Right atrium auricular region (tissue), 2 donors: ENCODE results near the gene KRTAP4-5. TPM values are rescaled to one million over a fixed set of nuclear protein-coding genes. Genes with fewer than 3 reads are reported as not detected.
"Not testable (repeated sequence)": the region's sequence is repeated elsewhere in the genome, so short reads cannot be mapped to it uniquely, and the experiment has no call there.

Experiments
- DNase-seq: peaks from one replicate; pipeline ENCODE4 v3.0.0-alpha.2; 2019; ENCODE audit warnings: low spot score
- H3K27ac ChIP-seq, 2 donors: fragments of 200-600 bp; sonication (generic); 1 replicate in 1 of 2; 2 replicates in 1 of 2; pipeline ENCODE4 v1.5.1; 2016 to 2019
- H3K27me3 ChIP-seq, 2 donors: fragments of 200-600 bp; sonication (generic); one replicate each; pipeline versions ENCODE4 v1.5.1 to v1.6.0; 2017 to 2019
- H3K36me3 ChIP-seq: fragments of 200-600 bp; sonication (generic); one replicate; pipeline ENCODE4 v1.5.1; 2016
- H3K4me1 ChIP-seq, 2 donors: fragments of 200-600 bp; sonication (generic); one replicate each; pipeline versions ENCODE4 v1.5.1 to v1.6.0; 2017 to 2019
- H3K4me3 ChIP-seq, 2 donors: fragments of 200-600 bp; sonication (generic); 1 replicate in 1 of 2; 2 replicates in 1 of 2; pipeline ENCODE4 v1.5.1; 2017 to 2019; ENCODE audit warnings: mild to moderate bottlenecking in 1 of 2, moderate library complexity in 1 of 2
- H3K9me3 ChIP-seq, 2 donors: fragments of 200-600 bp; sonication (generic); one replicate each; pipeline ENCODE4 v1.5.1; 2019
- CTCF ChIP-seq, 2 donors: fragments of 200-600 bp; sonication (generic); IDR thresholded peaks; one replicate each; pipeline ENCODE4 v1.5.1; 2019; ENCODE audit warnings: antibody characterized with exemption in 2 of 2
- total RNA-seq, 2 donors: library from RNA; depleted of rRNA; stranded (reverse); fragments of >200 nt; gene quantifications; one replicate each; pipeline ENCODE4 v1.1.0, GENCODE V29; 2016

Gene KRTAP4-5
- total RNA-seq, 2 donors from 2014 or later = not detected

GRCh38 chr17:41118721-41119120 is 30.9 kb downstream of the KRTAP4-5 start:
- H3K36me3 ChIP-seq = no peaks in the 10 kb centered on the region
- H3K27me3 ChIP-seq = no peaks in the 10 kb centered on the region

GRCh38 chr17:41117846-41118386 is 31.7 kb downstream of the KRTAP4-5 start, which contains the start of gene KRTAP4-11:
KRTAP4-11 (minus strand) TSS chr17:41118373; CDS start chr17:41118315, 58 bp downstream.
- H3K4me1 ChIP-seq, H3K27ac ChIP-seq, H3K9me3 ChIP-seq, H3K4me3 ChIP-seq, H3K36me3 ChIP-seq, DNase-seq, H3K27me3 ChIP-seq: not testable (repeated sequence)

More at GRCh38 chr17:41118721-41119120, 30.9 kb downstream of the KRTAP4-5 start:
- Histone ChIP-seq H3K9me3 (no peaks in the 10 kb centered on the region), H3K4me3 (no peak overlapping the region), H3K27ac (no peak overlapping the region), H3K4me1 (no peaks in the 10 kb centered on the region)
- no peak for TF ChIP-seq CTCF (IDR thresholded peaks at IDR 0.05)
- DNase-seq = no peak

DNA sequence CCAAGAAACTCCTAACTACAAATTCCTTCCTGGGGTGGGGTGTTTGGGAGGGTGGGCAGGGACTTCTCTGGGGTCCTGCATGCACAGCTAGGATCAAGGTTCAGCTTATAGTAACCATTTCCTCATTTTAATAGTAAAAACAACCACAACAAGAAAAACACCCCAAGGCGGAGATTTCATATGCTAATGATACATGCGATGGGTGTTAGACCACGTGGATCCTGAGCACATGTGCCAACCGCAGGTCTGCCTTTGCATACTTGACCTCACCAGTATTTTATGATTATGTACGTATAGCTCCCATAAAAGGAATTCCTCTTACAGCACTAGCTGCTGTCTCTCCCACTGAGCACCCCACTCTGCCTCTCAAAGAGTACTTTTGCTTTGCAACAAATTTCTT is 33.3 kb downstream of the KRTAP4-5 start:
- H3K4me1 ChIP-seq = no peaks in the 10 kb centered on the region
- H3K27me3 ChIP-seq = no peaks in the 10 kb centered on the region
- no peak overlapping the region for H3K27ac ChIP-seq
- H3K9me3 ChIP-seq = no peaks in the 10 kb centered on the region
- H3K36me3 ChIP-seq = no peaks in the 10 kb centered on the region
- DNase-seq = no peak
- TF ChIP-seq CTCF (IDR thresholded peaks at IDR 0.05) = no peak
- no peak overlapping the region for H3K4me3 ChIP-seq

DNA sequence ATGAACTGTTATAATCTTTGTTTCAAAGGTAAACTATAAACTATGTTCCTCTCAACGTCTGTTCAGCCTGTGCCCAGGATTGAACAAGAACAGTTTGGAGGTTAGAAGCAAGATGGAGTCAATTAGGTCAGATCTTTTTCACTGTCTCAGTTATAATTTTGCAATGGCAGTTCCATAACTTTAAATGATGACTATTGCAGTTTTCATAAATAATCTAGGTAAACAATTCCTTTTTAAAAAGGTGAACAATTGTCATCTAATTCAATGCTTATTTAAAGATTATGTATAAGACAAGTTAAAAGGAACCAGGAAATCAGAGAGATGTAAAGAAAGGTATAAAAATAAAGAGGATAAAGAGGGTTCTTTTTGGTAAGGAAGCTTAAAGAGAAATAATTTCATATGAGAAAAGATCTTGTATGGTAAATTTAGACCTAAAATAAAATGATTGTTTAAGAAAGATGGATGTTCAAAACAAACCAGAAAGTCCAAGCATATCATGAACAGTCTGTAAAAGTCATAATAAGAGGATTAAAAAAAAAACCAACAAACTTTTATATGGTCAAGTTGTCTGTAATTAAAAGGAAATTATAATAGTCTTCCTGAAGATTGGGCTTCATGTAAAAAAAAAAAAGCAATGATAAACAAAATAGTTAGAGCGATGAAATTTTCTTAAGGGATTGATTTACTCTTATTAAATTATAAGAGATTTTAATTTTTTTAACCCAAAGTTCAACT is 38.3 kb downstream of the KRTAP4-5 start:
- Histone ChIP-seq H3K4me3 (no peak overlapping the region), H3K9me3 (no peaks in the 10 kb centered on the region), H3K4me1 (no peaks in the 10 kb centered on the region), H3K36me3 (no peaks in the 10 kb centered on the region), H3K27ac (no peak overlapping the region), H3K27me3 (no peaks in the 10 kb centered on the region)
- TF ChIP-seq CTCF (IDR thresholded peaks at IDR 0.05) = no peak
- DNase-seq = no peak

GRCh38 chr17:41108728-41109386 is 40.8 kb downstream of the KRTAP4-5 start:
- not testable (repeated sequence) for H3K4me1 ChIP-seq, H3K36me3 ChIP-seq, H3K27ac ChIP-seq, DNase-seq, H3K9me3 ChIP-seq, H3K27me3 ChIP-seq, H3K4me3 ChIP-seq

DNA sequence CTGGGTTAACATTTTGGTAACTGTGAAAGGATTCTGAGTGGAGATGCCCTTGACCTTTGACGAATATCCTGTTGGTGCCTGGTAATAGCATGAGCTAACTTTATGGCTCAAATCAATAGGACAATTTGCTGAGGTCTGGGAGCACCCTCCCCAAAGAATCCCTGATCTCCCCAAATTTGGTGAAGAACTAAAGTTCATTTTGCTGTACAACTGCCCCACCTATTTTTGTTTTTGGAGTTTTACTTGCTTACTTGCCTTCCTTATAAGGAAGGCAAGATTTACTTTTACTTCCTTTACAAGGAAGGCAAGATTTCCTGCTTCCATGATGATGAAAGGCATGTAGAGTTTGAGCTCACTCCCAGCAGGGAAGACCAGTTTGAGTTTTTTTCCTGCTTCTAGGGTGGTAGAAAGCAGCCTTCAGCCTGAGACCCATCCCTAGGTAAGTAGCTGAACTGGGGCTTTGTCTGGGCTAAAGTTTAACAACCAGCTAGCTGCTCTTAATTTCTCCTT is 41.6 kb downstream of the KRTAP4-5 start:
- H3K27me3 ChIP-seq = no peaks in the 10 kb centered on the region
- H3K9me3 ChIP-seq = no peaks in the 10 kb centered on the region
- H3K27ac ChIP-seq = no peak overlapping the region
- no peak for TF ChIP-seq CTCF (IDR thresholded peaks at IDR 0.05)
- no peak for DNase-seq
- no peaks in the 10 kb centered on the region for H3K4me1 ChIP-seq
- H3K4me3 ChIP-seq = no peak overlapping the region
- no peaks in the 10 kb centered on the region for H3K36me3 ChIP-seq

DNA sequence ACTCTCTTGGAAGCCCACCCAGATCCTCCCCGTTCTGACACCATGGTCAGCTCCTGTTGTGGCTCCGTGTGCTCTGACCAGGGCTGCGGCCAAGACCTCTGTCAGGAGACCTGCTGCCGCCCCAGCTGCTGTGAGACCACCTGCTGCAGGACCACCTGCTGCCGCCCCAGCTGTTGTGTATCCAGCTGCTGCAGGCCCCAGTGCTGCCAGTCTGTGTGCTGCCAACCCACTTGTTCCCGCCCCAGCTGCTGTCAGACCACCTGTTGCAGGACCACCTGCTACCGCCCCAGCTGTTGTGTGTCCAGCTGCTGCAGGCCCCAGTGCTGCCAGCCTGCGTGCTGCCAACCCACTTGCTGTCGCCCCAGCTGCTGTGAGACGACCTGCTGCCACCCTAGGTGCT is 44.3 kb downstream of the KRTAP4-5 start, which contains the start of gene KRTAP4-9:
TSS of gene KRTAP4-9 (plus strand) at position 43 of the 400 bp plus-strand sequence. CDS start at position 43, 0 bp downstream.
- not testable (repeated sequence) for DNase-seq, H3K4me3 ChIP-seq, H3K4me1 ChIP-seq, H3K27ac ChIP-seq, H3K9me3 ChIP-seq, H3K27me3 ChIP-seq, H3K36me3 ChIP-seq

- DNase-seq, H3K27me3 ChIP-seq, H3K27ac ChIP-seq, H3K9me3 ChIP-seq, H3K4me1 ChIP-seq, H3K4me3 ChIP-seq, H3K36me3 ChIP-seq: not testable (repeated sequence)
Measured at GRCh38 chr17:41104386-41105038, 45.1 kb downstream of the KRTAP4-5 start.
